Posterior cingulate gyrus (tissue), 11 donors: ENCODE data around the gene CTTN.
A peak's percentile ranks its signal among the peaks of the same experiment; 100 is the strongest.
"Not testable (repeated sequence)": the region's sequence is repeated elsewhere in the genome, so short reads cannot be mapped to it uniquely, and the experiment has no call there.

Experiments
- DNase-seq, 10 donors: peaks; one replicate each; pipeline versions ENCODE4 v3.0.0 to v3.0.0-alpha.2; 2020 to 2021; ENCODE audit warnings: mixed read lengths in 3 of 10
- intact Hi-C: fragments of 100-400 bp; cut with DNase I; formaldehyde crosslinking; loops from one replicate; pipeline ENCODE4 v1.15.1; 2023

Gene CTTN

DNA sequence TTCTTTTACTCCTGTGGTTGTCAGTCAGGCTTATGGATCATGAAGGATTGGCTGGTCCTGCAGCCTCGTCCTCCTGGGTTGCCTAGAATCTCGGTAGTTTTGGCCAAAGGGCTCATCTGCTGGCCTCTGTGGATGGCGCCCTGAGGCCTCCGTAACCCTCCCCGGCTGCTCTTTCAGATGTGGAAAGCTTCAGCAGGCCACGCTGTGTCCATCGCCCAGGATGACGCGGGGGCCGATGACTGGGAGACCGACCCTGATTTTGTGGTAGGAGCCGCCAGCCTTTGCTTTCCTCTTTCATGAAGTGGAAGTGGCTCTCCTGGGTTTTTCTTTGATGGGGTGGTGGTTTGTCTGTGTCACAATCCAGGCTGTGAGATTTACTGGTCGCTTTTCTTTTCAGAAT, 8.8 kb downstream of the CTTN start:
- peak in 1 of 10 donors; percentile 71 for DNase-seq
- intact Hi-C loops, result no loop called here

DNA sequence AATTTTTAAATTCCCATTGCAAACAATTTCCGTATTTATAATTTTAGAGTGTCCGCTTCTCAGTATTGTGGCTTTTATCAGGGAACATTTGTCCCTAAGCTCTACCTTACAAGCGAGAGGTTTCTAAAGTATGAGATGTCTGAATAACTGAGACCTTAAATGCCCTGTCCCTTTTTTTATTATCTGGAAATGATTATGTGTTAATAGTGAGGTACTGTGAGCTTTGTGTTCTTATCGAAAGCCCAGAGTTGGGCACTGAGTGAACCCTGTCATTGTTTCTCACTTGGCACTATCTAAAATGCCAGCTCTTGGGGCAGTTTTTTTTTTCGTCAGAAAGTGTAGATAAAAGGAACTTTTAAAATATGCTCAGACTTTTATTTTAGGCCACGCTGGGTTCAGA, 9.5 kb downstream of the CTTN start:
- no peak for DNase-seq
- intact Hi-C loops, result no loop called here

DNA sequence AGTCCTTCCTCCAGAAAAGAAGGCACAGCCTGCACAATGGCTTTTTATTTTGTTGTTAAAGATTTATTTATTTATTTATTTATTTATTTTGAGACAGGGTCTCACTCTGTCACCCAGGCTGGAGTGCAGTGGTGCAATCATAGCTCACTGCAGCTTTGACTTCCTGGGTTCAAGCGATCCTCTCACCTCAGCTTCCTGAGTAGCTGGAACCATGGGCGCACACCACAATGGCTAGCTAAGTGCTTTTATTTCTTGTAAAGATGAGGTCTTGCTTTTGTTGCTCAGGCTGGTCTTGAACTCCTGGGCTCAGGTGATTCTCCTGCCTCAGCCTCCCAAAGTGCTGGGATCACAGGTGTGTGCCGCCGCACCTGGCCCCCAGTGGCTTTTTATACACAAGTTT, 10.0 kb downstream of the CTTN start:
- peak in 2 of 10 donors; percentile 20 to 36 for DNase-seq
- intact Hi-C loops, result not testable (repeated sequence)

DNA sequence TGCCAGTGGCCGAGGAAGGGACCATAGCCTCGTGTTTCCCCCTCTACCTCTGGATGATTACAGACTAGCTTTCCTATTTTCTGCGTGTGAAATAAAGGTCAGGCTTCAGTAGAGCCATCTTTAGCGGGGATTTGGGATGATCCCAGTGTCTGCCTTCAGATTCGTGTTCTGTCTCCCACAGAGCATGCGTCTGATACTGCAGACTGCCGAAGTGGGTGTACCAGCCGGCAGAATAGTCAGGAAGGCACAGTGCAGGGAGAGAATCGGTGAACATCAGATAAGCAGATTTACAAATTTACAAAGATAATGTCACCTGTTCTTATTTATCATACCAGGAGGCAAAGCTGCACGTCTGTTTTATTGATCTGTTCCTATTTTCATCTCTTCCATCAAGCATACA, 11.1 kb downstream of the CTTN start:
- DNase-seq, result peak in 1 of 10 donors; percentile 61
- intact Hi-C loops, result no loop called here

DNA sequence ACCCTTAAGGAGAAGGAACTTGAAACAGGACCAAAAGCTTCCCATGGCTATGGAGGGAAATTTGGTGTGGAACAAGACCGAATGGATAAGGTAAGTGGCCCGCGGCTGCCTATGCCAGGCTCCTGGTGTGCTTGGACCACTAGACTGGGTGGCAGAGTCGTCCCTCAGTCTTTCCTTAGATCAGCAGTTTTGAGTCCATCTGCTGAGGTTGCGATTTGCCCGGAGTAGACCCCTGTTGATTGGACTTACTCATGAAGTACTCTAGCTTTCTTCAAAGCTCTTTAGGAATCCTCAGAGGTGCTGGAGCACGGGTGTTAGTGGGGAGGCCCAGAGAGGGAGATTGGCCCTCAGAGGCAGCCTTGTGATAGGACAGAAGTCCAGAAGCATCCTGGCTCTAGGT, 11.5 kb downstream of the CTTN start:
- DNase-seq, result peak in 1 of 10 donors; percentile 46
- intact Hi-C loops, result no loop called here

DNA sequence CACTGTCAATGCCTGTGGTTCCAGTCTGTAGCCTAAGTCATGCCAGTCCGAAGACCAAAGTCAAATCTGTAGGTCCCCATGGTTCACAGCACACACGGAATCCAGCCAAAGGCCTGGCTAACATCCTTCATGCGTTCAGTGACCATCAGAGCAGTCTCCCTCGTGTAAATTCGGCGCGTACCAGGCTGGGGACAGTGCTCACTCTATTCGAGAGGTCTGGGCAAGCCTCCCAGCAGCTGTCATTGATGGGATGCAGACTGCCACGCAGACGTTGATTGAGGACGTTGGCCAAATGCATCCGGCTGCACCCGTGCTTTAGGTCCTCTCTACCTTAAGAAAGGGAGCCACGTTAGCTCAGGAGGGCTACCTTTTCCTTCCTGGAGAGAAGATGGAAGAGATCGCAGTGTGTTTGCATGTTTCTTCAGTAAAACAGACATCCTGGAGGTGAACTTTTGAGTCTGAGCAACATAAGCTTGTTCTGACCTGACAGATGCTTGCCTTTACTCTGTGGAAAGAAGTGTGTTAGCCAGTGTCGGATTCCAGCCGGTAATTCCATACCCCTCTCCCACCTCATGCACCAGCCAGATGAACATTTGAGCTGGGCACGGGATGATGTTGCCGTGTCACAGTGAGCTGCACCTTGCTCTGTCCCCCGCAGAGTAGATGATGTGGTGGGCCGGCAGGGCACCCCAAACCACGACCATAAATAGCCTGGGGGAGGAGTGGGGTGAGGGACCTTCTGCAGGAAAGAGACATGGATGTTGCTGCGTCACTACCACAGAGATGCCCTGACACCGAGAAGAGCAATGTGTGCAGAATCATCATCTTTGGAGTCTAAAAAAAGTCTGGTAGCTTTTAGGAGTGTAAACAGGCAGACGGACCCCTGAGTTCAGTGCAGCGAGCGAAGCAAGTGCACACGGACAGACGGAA, 12.2 kb downstream of the CTTN start:
- intact Hi-C loops, result no loop called here
- peak in 5 of 10 donors; percentile 24 to 56 (median 34) for DNase-seq

DNA sequence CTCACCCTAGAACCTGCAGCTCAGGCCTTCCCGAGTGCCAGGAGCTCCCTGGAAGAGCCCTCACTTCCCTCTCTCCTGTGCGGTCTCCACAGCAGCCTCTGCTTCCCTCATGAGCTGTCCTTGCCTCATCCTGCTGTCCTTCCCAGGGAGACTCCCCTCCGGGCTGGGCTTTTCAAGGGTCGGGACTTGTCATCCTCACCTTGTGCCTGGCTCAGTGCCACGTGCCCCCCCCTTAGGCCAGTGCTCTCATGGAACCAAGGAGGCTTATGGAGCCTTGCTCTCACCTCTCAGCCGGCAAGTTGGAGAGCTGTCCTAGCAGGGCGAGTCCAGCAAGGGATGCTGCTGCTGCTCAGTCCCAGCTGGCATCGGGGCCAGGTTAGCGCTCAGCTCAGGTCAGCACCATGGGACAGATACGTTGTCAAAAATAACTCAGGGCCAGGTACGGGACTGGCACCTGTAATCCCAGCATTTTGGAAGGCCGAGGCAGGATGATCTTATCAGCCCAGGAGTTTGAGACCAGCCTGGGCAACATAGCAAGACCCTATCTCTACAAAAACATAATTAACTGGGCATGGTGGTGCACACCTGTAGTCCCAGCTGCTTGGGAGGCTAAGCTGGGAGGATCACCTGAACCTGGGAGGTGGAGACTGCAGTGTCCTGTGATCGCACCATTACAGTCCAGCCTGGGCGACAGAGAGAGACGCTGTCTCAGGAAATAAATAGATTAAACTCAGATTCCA, 13.6 kb downstream of the CTTN start:
- peak in 2 of 10 donors; percentile 35 to 76 for DNase-seq
- intact Hi-C loops, result no loop called here

DNA sequence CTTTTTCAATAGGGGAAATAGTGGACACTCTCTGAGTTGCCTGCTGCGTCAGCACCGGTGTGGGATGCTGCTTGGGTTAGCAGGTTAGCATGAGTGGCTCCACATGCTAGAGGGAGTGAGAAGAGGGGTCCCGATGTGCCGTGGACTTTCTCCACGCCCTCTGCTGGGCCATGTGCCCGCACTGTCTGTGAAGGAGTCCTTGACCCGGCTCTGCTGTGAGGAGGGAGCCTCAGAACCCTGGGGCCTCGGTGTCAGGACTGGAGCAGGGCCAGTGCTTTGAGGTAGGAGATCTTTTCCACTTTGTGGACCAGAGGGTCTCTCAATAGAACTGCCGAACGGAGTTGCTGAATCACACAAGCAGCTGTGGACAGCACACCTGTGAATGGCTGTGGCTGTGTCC, 14.8 kb downstream of the CTTN start:
- intact Hi-C loops, result no loop called here
- DNase-seq, result peak in 3 of 10 donors; percentile 11 to 77 (median 43)

DNA sequence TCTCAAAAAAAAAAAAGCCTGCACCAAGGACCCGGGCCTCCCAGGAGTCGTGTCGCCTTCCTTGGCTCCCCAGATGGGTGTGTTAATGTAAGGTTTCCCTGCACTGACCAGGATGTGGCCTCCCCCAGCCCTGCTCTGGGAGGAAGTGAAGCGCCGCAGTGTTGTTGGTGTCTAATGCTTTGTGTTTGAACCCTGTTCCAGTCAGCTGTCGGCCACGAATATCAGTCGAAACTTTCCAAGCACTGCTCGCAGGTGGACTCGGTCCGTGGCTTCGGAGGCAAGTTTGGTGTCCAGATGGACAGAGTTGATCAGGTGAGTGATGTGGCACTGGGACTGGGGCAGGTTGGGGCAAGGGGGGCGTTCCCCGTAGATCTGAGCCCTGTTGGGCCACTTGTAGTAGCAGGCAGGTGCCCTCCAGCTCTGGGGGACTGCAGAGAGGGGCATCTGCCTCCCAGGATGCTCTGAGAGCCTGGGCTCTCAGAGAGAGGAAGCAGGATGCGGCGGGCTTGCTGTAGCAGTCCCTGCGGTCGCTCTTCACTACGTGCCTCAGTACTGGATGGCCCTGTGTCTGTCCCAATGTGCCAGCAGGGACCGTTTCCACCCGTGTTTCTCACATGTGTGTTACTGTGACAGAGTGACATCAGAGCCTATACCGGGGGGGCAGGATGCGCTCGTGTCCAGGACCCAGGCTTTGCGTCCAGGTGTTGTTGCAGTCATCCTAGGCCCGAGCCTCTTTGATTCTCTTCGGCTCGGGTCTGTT, 16.2 kb downstream of the CTTN start:
- DNase-seq, result peak in 2 of 10 donors; percentile 53 to 65
- intact Hi-C loops, result no loop called here

DNA sequence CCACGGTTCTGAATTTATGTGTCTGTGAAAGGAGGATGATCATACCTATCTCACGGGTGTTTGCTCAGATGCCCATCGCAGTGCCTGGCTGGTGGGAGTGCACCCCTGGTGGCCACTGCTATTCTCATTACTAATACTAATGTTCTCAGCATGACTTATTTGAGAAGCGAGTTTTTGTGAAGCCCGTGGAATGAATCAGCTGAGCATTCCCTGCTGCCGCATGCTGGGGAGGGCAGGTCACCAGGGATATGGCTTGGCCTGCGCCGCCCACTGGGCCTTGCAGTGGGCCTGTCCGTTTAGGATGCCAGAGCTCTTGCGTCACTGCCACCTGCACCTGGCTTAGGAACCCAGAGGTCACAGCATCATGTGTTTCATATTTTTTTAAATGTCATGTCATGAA, 16.9 kb downstream of the CTTN start:
- intact Hi-C loops, result no loop called here
- peak in 2 of 10 donors; percentile 76 to 87 for DNase-seq

DNA sequence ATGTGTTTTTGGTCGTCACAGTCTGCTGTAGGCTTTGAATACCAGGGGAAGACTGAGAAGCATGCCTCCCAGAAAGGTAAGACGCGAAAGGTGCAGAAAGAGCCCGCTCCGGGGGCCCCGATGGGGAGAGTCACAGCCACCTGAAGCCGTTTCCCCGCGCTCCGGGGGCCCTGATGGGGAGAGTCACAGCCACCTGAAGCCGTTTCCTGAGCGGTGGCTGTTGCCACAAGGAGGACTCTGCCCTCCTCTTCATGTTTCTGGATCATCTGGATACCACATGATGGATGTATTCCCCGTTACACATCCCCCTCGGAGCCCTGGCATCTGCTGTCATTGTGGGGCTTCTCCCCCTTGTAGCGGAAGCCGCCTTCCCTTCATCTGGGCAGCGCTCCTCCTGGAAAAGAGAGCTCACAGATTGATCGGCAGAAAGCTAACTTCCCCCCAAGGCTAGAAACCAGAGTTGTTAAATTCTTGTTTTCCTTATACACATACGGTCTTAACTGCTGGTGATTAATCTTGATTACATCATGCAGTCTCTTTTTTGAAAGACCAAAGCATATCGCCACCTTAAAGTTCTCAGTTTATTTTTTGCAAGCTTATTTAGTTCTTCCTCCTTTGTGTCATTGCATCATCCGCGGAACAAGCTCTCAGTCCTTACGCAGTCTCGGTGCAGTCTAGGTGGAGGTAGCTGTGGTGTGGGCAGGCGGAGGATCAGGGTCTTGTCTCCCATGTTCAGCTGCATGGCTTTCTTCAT, 17.5 kb downstream of the CTTN start:
- peak in 2 of 10 donors; percentile 71 to 76 for DNase-seq

DNA sequence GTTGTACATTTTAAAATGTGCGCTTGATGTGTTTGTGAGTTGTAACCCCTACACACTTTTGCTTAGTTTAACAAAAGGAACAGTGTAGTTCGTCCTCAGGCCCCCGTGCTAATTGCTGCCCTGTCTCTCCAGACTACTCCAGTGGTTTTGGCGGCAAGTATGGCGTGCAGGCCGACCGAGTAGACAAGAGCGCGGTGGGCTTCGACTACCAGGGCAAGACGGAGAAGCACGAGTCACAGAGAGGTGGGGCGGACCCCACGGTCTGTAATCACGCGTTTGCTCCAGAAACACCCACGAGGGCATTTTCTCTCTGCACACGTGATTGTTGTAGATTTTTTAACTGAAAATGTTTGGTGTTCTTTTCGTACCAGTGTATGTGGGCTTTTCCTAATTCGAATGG, 18.6 kb downstream of the CTTN start:
- DNase-seq, result peak in 1 of 10 donors; percentile 50
- intact Hi-C loops, result no loop called here

More for the DNA sequence above, 17.5 kb downstream of the CTTN start:
- intact Hi-C loops, result no loop called here

DNA sequence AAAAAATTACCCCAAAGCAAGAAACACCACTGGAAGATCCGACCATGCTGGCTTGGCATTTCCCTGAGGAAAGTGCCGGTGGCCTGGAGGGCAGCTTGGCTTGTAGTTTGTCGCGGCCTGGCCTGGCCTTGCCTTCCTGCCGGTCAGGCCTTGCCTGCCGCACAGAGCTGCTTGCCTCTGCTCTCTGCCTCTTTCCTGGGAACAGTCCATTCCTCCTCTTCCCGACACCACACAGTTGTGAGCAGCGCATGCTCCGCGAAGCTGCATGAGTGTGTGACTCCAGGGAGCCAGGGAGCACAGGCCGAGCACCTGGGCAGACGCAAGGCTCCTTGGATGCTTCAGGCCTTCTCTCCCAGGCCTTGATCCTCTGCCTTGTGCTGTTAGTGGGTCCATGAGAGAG, 19.8 kb downstream of the CTTN start:
- peak in 2 of 10 donors; percentile 67 to 75 for DNase-seq
- intact Hi-C loops, result no loop called here

DNA sequence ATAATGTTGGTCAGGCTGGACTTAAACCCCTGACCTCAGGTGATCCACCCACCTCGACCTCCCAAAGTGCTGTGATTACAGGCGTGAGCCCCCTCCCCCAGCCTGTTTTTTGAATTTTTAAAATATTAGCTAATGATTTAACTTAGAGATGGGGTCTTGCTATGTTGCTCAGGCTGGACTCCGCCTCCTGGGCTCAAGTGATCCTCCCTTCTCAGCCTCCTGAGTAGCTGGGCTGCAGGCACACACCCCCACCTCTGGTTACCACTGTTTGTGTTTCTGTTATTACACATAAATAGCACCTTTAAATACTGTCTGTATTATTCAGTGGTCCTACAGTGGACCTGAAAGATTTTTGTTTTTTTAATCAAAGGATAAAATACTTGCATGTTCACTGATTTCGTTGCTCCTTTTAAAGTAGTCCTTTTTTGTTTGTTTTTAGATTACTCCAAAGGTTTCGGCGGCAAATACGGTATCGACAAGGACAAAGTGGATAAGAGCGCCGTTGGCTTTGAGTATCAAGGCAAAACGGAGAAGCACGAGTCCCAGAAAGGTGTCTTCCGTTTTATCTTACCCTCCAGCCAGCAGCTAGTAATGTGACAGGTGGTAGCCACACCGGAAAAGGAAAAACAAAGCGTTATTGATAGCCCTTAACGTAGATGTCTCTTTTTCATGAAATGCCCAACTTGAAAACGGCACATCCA, 21.1 kb downstream of the CTTN start:
- intact Hi-C loops, result no loop called here
- DNase-seq, result no peak

DNA sequence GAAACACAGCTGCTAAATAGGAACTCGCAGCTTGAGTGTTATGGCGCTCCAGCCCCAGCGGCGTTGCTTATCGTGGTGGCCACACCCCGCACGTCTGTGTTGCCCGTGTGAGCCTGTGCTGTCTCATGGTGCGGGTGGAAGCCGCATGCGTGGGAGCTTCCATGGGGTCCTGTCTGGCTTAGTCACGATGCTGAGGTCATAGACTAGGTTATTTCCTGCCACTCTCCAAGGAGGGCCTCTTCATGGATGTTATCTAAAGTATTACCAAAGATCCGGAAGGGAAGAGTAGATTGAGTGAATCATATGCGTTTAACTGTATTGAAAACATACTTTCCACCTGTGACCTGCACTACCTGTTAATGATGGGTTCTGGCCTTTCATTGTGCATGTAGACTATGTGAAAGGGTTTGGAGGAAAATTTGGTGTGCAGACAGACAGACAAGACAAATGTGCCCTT, 21.7 kb downstream of the CTTN start:
- intact Hi-C loops, result no loop called here
- DNase-seq, result no peak

DNA sequence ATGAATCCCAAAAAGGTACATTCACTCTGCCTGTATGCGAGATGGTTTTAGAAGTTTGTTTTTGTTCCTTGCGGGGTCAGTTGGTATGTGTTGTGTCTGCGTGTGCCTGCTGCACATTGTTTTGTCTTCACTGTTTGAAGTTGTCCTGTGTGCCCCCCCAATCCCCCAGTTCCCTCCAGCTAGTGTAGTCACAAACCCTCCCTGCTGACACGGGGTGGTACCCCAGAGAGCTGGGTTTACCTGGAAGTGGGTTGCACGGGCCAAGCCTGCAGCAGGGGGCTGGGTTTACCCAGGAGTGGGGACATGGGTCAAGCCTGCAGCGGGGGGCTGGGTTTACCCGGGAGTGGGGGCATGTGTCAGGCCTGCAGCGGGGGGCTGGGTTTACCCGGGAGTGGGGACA, 22.2 kb downstream of the CTTN start:
- DNase-seq, result no peak
- intact Hi-C loops, result no loop called here

DNA sequence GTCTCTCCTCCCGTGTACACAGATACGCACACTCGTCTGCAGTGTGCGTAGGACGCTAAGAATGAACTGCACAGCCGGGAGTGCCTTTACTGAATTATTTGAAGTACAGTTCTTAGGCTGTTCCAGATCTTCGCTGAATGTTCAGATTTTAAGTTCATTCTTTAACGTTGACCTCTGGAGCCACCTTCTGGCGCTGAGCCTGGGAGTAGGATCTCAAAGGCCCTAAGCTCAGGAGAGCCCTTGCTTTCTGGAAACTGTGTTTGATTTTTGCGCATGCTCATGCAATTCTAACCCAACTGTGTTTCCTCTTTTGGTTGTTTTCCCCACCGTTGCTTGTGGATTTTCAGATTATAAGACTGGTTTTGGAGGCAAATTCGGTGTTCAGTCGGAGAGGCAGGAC, 22.8 kb downstream of the CTTN start:
- DNase-seq, result peak in 1 of 10 donors; percentile 55
- intact Hi-C loops, result no loop called here

DNA sequence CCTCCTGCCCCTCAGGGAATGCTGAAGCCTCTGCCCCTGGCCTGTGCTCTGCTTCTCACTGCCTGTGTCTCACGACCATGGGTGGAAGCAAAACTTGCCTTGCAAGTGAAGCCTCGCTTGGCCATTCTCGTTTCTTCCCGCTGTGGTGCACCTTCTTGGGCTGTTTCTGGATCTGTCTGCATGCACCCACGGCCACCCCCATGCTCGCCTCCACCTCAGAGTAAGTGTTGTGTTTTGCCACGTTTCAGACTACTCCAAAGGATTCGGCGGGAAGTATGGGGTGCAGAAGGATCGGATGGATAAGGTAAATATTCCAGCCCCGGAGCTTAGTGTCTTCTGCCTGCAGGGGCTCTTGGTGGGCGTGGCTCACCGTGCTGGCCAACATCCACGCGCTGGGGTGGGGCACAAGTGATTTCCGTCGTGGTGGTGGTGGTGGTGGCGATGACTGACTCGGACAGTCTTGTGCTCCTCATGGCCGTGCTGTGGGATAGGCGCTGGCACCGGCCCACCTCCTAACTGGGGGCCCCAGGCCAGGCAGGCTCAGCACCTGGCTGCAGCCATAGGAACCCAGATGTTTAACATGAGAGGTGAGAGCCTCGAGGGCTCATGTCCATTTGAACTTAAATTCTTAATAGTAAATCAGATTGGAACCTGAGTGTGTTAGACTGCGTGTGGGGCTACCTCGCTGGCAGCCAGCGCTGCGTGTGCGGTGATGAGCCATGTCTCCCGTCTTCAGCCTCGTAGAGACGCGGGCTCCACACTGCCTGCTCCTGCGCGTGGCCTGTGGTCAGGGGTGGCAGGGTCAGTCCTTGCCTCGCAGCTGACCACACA, 24.6 kb downstream of the CTTN start:
- intact Hi-C loops, result no loop called here
- peak in 2 of 10 donors; percentile 61 to 74 for DNase-seq
